Ishikawa (cell line): ENCODE results near the gene TGFBI.

ENCODE experiments used
- EGR1 ChIP-seq: IDR thresholded peaks from 2 replicates; pipeline ENCODE4 v1.6.1; 2012
- NFIC ChIP-seq: IDR thresholded peaks from 2 replicates; pipeline ENCODE4 v1.6.1; 2012
- RAD21 ChIP-seq: IDR thresholded peaks from 2 replicates; pipeline ENCODE4 v1.6.1; 2012; ENCODE audit warnings: low read depth
- TF ChIP-seq, protein P1 (sequence below): IDR thresholded peaks from 2 replicates; pipeline ENCODE4 v1.6.1; 2012; ENCODE audit warnings: low read depth, mild to moderate bottlenecking
- TF ChIP-seq, protein P2 (sequence below): IDR thresholded peaks from 2 replicates; pipeline ENCODE4 v1.6.1; 2012
- TF ChIP-seq, protein P3 (sequence below): IDR thresholded peaks from 2 replicates; pipeline ENCODE4 v1.6.1; 2012

GRCh38 chr5:135996611-135997010 is 32.2 kb upstream of the TGFBI start:
- TF ChIP-seq, protein P1, sequence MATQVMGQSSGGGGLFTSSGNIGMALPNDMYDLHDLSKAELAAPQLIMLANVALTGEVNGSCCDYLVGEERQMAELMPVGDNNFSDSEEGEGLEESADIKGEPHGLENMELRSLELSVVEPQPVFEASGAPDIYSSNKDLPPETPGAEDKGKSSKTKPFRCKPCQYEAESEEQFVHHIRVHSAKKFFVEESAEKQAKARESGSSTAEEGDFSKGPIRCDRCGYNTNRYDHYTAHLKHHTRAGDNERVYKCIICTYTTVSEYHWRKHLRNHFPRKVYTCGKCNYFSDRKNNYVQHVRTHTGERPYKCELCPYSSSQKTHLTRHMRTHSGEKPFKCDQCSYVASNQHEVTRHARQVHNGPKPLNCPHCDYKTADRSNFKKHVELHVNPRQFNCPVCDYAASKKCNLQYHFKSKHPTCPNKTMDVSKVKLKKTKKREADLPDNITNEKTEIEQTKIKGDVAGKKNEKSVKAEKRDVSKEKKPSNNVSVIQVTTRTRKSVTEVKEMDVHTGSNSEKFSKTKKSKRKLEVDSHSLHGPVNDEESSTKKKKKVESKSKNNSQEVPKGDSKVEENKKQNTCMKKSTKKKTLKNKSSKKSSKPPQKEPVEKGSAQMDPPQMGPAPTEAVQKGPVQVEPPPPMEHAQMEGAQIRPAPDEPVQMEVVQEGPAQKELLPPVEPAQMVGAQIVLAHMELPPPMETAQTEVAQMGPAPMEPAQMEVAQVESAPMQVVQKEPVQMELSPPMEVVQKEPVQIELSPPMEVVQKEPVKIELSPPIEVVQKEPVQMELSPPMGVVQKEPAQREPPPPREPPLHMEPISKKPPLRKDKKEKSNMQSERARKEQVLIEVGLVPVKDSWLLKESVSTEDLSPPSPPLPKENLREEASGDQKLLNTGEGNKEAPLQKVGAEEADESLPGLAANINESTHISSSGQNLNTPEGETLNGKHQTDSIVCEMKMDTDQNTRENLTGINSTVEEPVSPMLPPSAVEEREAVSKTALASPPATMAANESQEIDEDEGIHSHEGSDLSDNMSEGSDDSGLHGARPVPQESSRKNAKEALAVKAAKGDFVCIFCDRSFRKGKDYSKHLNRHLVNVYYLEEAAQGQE, result no peak
- TF ChIP-seq, protein P2, sequence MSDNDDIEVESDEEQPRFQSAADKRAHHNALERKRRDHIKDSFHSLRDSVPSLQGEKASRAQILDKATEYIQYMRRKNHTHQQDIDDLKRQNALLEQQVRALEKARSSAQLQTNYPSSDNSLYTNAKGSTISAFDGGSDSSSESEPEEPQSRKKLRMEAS, result no peak
- TF ChIP-seq EGR1, result no peak
- no peak for TF ChIP-seq NFIC
- no peak for TF ChIP-seq RAD21
- TF ChIP-seq, protein P3, sequence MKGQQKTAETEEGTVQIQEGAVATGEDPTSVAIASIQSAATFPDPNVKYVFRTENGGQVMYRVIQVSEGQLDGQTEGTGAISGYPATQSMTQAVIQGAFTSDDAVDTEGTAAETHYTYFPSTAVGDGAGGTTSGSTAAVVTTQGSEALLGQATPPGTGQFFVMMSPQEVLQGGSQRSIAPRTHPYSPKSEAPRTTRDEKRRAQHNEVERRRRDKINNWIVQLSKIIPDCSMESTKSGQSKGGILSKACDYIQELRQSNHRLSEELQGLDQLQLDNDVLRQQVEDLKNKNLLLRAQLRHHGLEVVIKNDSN, result no peak
